ENCODE results near the gene PTPRF.

PTPRF gene

GRCh38 chr1:43565600-43566360, 35.1 kb downstream of the PTPRF start:
- Histone ChIP-seq H2BK12ac (ENCODE audit: low read length in 2 of 2) (peak overlapping the region in 1 of 2 experiments; percentile 21), H2AFZ (ENCODE audit: low read depth, low read length) (peak overlapping the region; percentile 48), H3K18ac (ENCODE audit: low read depth in 1 of 2, low read length in 2 of 2) (peak overlapping the region; percentile 44 to 55), H3K9me3 (ENCODE audit: control insufficient read depth, low read length) (no peaks in the 10 kb centered on the region), H2AK5ac (ENCODE audit: low read length, severe bottlenecking) (no peak overlapping the region), H3K4me3 (ENCODE audit: insufficient read depth in 1 of 2, low read depth in 1 of 2, low read length in 2 of 2) (peak overlapping the region; percentile 36 to 85), H3K4me1 (ENCODE audit: control insufficient read depth, insufficient read depth, low read depth, low read length) (peaks cover 22% of the 10 kb centered on the region), H2BK15ac (ENCODE audit: low read depth, poor library complexity, severe bottlenecking) (no peak overlapping the region), H2BK5ac (ENCODE audit: low read depth, low read length, poor library complexity, severe bottlenecking) (no peak overlapping the region), H4K8ac (ENCODE audit: low read length) (peak overlapping the region; percentile 69), H3K36me3 (ENCODE audit: control insufficient read depth in 1 of 2, insufficient read depth in 2 of 2, low read depth in 1 of 2, low read length in 2 of 2) (peaks cover 0 to 36% of the 10 kb centered on the region in 2 experiments), H3K4ac (ENCODE audit: low read depth in 1 of 2, low read length in 2 of 2) (peak overlapping the region; percentile 29 to 35), H3K9ac (ENCODE audit: low read length) (peak overlapping the region; percentile 76), H3K4me2 (ENCODE audit: low read length, poor library complexity, severe bottlenecking) (peak overlapping the region; percentile 78), H3K14ac (ENCODE audit: low read length in 2 of 2) (no peak overlapping the region), H3K23ac (ENCODE audit: low read length in 2 of 2) (peak overlapping the region in 1 of 2 experiments; percentile 4), H4K91ac (ENCODE audit: low read length) (peak overlapping the region; percentile 55), H2BK120ac (ENCODE audit: low read depth, low read length) (no peak overlapping the region), H3K27ac (ENCODE audit: low read length, poor library complexity, severe bottlenecking) (no peak overlapping the region), H3K27me3 (ENCODE audit: control insufficient read depth in 1 of 2, insufficient read depth in 1 of 2, low read length in 2 of 2) (peaks cover 0 to 3% of the 10 kb centered on the region in 2 experiments), H3K79me1 (replicated peaks; ENCODE audit: low read length, poor library complexity, severe bottlenecking) (peaks cover 8% of the 10 kb centered on the region)
- peak; percentile 58 for DNase-seq
- 58% methylated on average over 60 of the region's 62 CpGs for WGBS

GRCh38 chr1:43566382-43567044, 35.8 kb downstream of the PTPRF start:
- no peak overlapping the region for H2AK5ac ChIP-seq (ENCODE audit: low read length, severe bottlenecking)
- 96% methylated on average over 16 of the region's 16 CpGs for WGBS
- H3K4me1 ChIP-seq (ENCODE audit: control insufficient read depth, insufficient read depth, low read depth, low read length), result peaks cover 22% of the 10 kb centered on the region
- no peak overlapping the region for H3K18ac ChIP-seq (ENCODE audit: low read depth in 1 of 2, low read length in 2 of 2)
- no peak for DNase-seq
- peak overlapping the region in 1 of 2 experiments; percentile 36 for H3K23ac ChIP-seq (ENCODE audit: low read length in 2 of 2)
- no peak overlapping the region for H2BK120ac ChIP-seq (ENCODE audit: low read depth, low read length)
- H3K4ac ChIP-seq (ENCODE audit: low read depth in 1 of 2, low read length in 2 of 2), result no peak overlapping the region
- H3K79me1 ChIP-seq (replicated peaks; ENCODE audit: low read length, poor library complexity, severe bottlenecking), result peaks cover 6% of the 10 kb centered on the region
- H3K14ac ChIP-seq (ENCODE audit: low read length in 2 of 2), result no peak overlapping the region
- H3K27ac ChIP-seq (ENCODE audit: low read length, poor library complexity, severe bottlenecking), result no peak overlapping the region
- H2AFZ ChIP-seq (ENCODE audit: low read depth, low read length), result no peak overlapping the region
- peak overlapping the region; percentile 76 for H3K9ac ChIP-seq (ENCODE audit: low read length)
- H3K4me2 ChIP-seq (ENCODE audit: low read length, poor library complexity, severe bottlenecking), result no peak overlapping the region
- H3K9me3 ChIP-seq (ENCODE audit: control insufficient read depth, low read length), result no peaks in the 10 kb centered on the region
- H3K4me3 ChIP-seq (ENCODE audit: insufficient read depth in 1 of 2, low read depth in 1 of 2, low read length in 2 of 2), result peak overlapping the region in 1 of 2 experiments; percentile 85
- H2BK5ac ChIP-seq (ENCODE audit: low read depth, low read length, poor library complexity, severe bottlenecking), result no peak overlapping the region
- H3K27me3 ChIP-seq (ENCODE audit: control insufficient read depth in 1 of 2, insufficient read depth in 1 of 2, low read length in 2 of 2), result peaks cover 0 to 3% of the 10 kb centered on the region in 2 experiments
- no peak overlapping the region for H4K91ac ChIP-seq (ENCODE audit: low read length)
- H4K8ac ChIP-seq (ENCODE audit: low read length), result no peak overlapping the region
- H2BK15ac ChIP-seq (ENCODE audit: low read depth, poor library complexity, severe bottlenecking), result no peak overlapping the region
- peaks cover 0 to 39% of the 10 kb centered on the region in 2 experiments for H3K36me3 ChIP-seq (ENCODE audit: control insufficient read depth in 1 of 2, insufficient read depth in 2 of 2, low read depth in 1 of 2, low read length in 2 of 2)
- no peak overlapping the region for H2BK12ac ChIP-seq (ENCODE audit: low read length in 2 of 2)

GRCh38 chr1:43569175-43569574, 38.5 kb downstream of the PTPRF start:
- Histone ChIP-seq H3K4ac (ENCODE audit: low read depth in 1 of 2, low read length in 2 of 2) (no peak overlapping the region), H3K14ac (ENCODE audit: low read length in 2 of 2) (no peak overlapping the region), H3K79me1 (replicated peaks; ENCODE audit: low read length, poor library complexity, severe bottlenecking) (peaks cover 6% of the 10 kb centered on the region), H4K91ac (ENCODE audit: low read length) (no peak overlapping the region), H3K36me3 (ENCODE audit: control insufficient read depth in 1 of 2, insufficient read depth in 2 of 2, low read depth in 1 of 2, low read length in 2 of 2) (peaks cover 0 to 55% of the 10 kb centered on the region in 2 experiments), H3K27ac (ENCODE audit: low read length, poor library complexity, severe bottlenecking) (no peak overlapping the region), H3K9me3 (ENCODE audit: control insufficient read depth, low read length) (no peaks in the 10 kb centered on the region), H2BK12ac (ENCODE audit: low read length in 2 of 2) (no peak overlapping the region), H3K4me3 (ENCODE audit: insufficient read depth in 1 of 2, low read depth in 1 of 2, low read length in 2 of 2) (no peak overlapping the region), H2AK5ac (ENCODE audit: low read length, severe bottlenecking) (no peak overlapping the region), H2BK120ac (ENCODE audit: low read depth, low read length) (no peak overlapping the region), H3K4me1 (ENCODE audit: control insufficient read depth, insufficient read depth, low read depth, low read length) (peaks cover 36% of the 10 kb centered on the region), H3K9ac (ENCODE audit: low read length) (no peak overlapping the region), H2BK5ac (ENCODE audit: low read depth, low read length, poor library complexity, severe bottlenecking) (no peak overlapping the region), H4K8ac (ENCODE audit: low read length) (no peak overlapping the region), H3K4me2 (ENCODE audit: low read length, poor library complexity, severe bottlenecking) (no peak overlapping the region), H2BK15ac (ENCODE audit: low read depth, poor library complexity, severe bottlenecking) (no peak overlapping the region), H2AFZ (ENCODE audit: low read depth, low read length) (no peak overlapping the region), H3K23ac (ENCODE audit: low read length in 2 of 2) (no peak overlapping the region), H3K27me3 (ENCODE audit: control insufficient read depth in 1 of 2, insufficient read depth in 1 of 2, low read length in 2 of 2) (peaks cover 0 to 3% of the 10 kb centered on the region in 2 experiments), H3K18ac (ENCODE audit: low read depth in 1 of 2, low read length in 2 of 2) (no peak overlapping the region)
- 70% methylated on average over 6 of the region's 6 CpGs for WGBS
- DNase-seq, result no peak

GRCh38 chr1:43570277-43570676, 39.6 kb downstream of the PTPRF start:
- H3K4me1 ChIP-seq (ENCODE audit: control insufficient read depth, insufficient read depth, low read depth, low read length), result peaks cover 29% of the 10 kb centered on the region
- H2BK12ac ChIP-seq (ENCODE audit: low read length in 2 of 2), result no peak overlapping the region
- no peak overlapping the region for H2BK15ac ChIP-seq (ENCODE audit: low read depth, poor library complexity, severe bottlenecking)
- no peaks in the 10 kb centered on the region for H3K9me3 ChIP-seq (ENCODE audit: control insufficient read depth, low read length)
- H3K27me3 ChIP-seq (ENCODE audit: control insufficient read depth in 1 of 2, insufficient read depth in 1 of 2, low read length in 2 of 2), result peaks cover 0 to 3% of the 10 kb centered on the region in 2 experiments
- no peak overlapping the region for H3K4ac ChIP-seq (ENCODE audit: low read depth in 1 of 2, low read length in 2 of 2)
- no peak overlapping the region for H2BK120ac ChIP-seq (ENCODE audit: low read depth, low read length)
- no peak for DNase-seq
- H2AK5ac ChIP-seq (ENCODE audit: low read length, severe bottlenecking), result no peak overlapping the region
- H3K27ac ChIP-seq (ENCODE audit: low read length, poor library complexity, severe bottlenecking), result no peak overlapping the region
- H3K4me3 ChIP-seq (ENCODE audit: insufficient read depth in 1 of 2, low read depth in 1 of 2, low read length in 2 of 2), result no peak overlapping the region
- H2BK5ac ChIP-seq (ENCODE audit: low read depth, low read length, poor library complexity, severe bottlenecking), result no peak overlapping the region
- no peak overlapping the region for H3K9ac ChIP-seq (ENCODE audit: low read length)
- H3K79me1 ChIP-seq (replicated peaks; ENCODE audit: low read length, poor library complexity, severe bottlenecking), result peaks cover 4% of the 10 kb centered on the region
- H3K4me2 ChIP-seq (ENCODE audit: low read length, poor library complexity, severe bottlenecking), result no peak overlapping the region
- H3K14ac ChIP-seq (ENCODE audit: low read length in 2 of 2), result no peak overlapping the region
- H4K91ac ChIP-seq (ENCODE audit: low read length), result no peak overlapping the region
- 93% methylated on average over 9 of the region's 9 CpGs for WGBS
- H3K36me3 ChIP-seq (ENCODE audit: control insufficient read depth in 1 of 2, insufficient read depth in 2 of 2, low read depth in 1 of 2, low read length in 2 of 2), result peaks cover 0 to 57% of the 10 kb centered on the region in 2 experiments
- no peak overlapping the region for H2AFZ ChIP-seq (ENCODE audit: low read depth, low read length)
- no peak overlapping the region for H3K23ac ChIP-seq (ENCODE audit: low read length in 2 of 2)
- H3K18ac ChIP-seq (ENCODE audit: low read depth in 1 of 2, low read length in 2 of 2), result no peak overlapping the region
- H4K8ac ChIP-seq (ENCODE audit: low read length), result no peak overlapping the region
